ENCODE data around the gene HS3ST4. TPM values are rescaled to one million over a fixed set of nuclear protein-coding genes. Genes with fewer than 3 reads are reported as not detected.

Gene HS3ST4
- total RNA-seq, 1 donor from 2014 or later, result 1.2 TPM

- Histone ChIP-seq H3K9me3 (ENCODE audit: insufficient read depth, low read depth, low read length) (no peaks in the 10 kb centered on the region), H3K9ac (ENCODE audit: low read length) (no peak overlapping the region), H3K4me1 (ENCODE audit: insufficient read depth, low read length) (no peaks in the 10 kb centered on the region), H4K20me1 (ENCODE audit: insufficient read depth, low read length) (no peaks in the 10 kb centered on the region), H2AFZ (ENCODE audit: low read depth, low read length) (no peak overlapping the region), H3K4me2 (ENCODE audit: low read length) (no peak overlapping the region), H3K79me2 (ENCODE audit: insufficient read depth, low read length) (no peaks in the 10 kb centered on the region), H3K4me3 (ENCODE audit: insufficient read depth, low read depth, low read length) (no peak overlapping the region), H3K27me3 (ENCODE audit: insufficient read depth, low read length) (no peaks in the 10 kb centered on the region), H3K27ac (ENCODE audit: low read depth, low read length) (no peak overlapping the region), H3K36me3 (ENCODE audit: insufficient read depth, low read length) (no peaks in the 10 kb centered on the region)
- no peak overlapping the region for H3K4me3 Mint-ChIP-seq (ENCODE audit: unreplicated experiment)
- H3K27ac Mint-ChIP-seq (ENCODE audit: unreplicated experiment), result no peak overlapping the region
- H3K9me3 Mint-ChIP-seq (ENCODE audit: unreplicated experiment), result peaks cover 2% of the 10 kb centered on the region
- no peaks in the 10 kb centered on the region for H3K36me3 Mint-ChIP-seq (ENCODE audit: low read depth, unreplicated experiment)
- FAIRE-seq (no peak), DNase-seq (ENCODE audit: low read depth) (no peak)
- no peaks in the 10 kb centered on the region for H3K27me3 Mint-ChIP-seq (ENCODE audit: low read depth, unreplicated experiment)
- H3K4me1 Mint-ChIP-seq (ENCODE audit: low read depth, unreplicated experiment), result peaks cover 2% of the 10 kb centered on the region
- no peak for TF ChIP-seq EZH2 (IDR thresholded peaks at IDR 0.05; ENCODE audit: insufficient read depth, low read length)
- TF ChIP-seq, protein P1, sequence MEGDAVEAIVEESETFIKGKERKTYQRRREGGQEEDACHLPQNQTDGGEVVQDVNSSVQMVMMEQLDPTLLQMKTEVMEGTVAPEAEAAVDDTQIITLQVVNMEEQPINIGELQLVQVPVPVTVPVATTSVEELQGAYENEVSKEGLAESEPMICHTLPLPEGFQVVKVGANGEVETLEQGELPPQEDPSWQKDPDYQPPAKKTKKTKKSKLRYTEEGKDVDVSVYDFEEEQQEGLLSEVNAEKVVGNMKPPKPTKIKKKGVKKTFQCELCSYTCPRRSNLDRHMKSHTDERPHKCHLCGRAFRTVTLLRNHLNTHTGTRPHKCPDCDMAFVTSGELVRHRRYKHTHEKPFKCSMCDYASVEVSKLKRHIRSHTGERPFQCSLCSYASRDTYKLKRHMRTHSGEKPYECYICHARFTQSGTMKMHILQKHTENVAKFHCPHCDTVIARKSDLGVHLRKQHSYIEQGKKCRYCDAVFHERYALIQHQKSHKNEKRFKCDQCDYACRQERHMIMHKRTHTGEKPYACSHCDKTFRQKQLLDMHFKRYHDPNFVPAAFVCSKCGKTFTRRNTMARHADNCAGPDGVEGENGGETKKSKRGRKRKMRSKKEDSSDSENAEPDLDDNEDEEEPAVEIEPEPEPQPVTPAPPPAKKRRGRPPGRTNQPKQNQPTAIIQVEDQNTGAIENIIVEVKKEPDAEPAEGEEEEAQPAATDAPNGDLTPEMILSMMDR (IDR thresholded peaks at IDR 0.05; ENCODE audit: insufficient read depth, low read depth, low read length), result no peak
These were observed 136.8 kb downstream of the HS3ST4 start for GRCh38 chr16:25828510-25828909.

DNA sequence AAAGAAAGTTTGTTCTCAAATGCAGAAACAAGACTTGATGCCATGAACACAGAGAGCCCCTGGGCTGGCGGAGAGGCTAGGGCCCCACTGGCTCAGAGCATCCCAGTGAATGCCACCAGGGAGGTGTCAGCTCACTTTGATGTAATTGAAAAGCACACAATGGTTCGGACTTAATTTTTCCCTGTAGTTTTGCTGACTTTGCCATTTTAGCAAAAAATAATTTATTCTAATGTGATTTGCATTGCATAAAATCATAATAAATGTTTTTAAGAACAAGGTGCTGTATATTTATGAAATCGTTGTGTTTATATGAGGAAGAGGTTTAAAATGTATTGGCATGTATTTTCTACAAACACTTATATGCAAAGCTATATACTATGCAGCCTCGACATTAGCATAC lies 140.5 kb downstream of the HS3ST4 start:
- no peaks in the 10 kb centered on the region for H3K79me2 ChIP-seq (ENCODE audit: insufficient read depth, low read length)
- H3K4me3 ChIP-seq (ENCODE audit: insufficient read depth, low read depth, low read length), result no peak overlapping the region

DNA sequence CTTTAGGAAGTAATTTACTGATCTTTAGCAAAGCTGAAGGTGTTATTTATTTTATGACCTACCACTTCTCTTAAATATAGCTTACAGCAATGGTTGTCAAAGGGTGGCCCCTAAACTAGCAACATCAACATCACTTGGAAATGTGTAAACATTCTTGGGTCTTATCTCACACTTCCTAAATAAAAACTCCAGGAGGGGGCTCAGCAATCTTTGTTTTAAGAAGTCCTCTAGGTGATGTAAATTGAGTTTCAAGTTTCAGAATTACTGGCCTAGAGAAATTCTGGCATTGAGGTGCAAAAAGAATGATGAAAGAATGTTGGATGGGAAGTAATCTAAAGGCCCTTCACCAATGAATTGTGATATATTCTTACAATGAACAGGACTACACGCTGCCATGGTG lies 142.3 kb downstream of the HS3ST4 start:
- H3K79me2 ChIP-seq (ENCODE audit: insufficient read depth, low read length), result no peaks in the 10 kb centered on the region
- H3K4me1 Mint-ChIP-seq (ENCODE audit: low read depth, unreplicated experiment), result no peaks in the 10 kb centered on the region

More for the DNA sequence above, 140.5 kb downstream of the HS3ST4 start:
- Histone ChIP-seq H2AFZ (ENCODE audit: low read depth, low read length) (no peak overlapping the region), H3K27me3 (ENCODE audit: insufficient read depth, low read length) (no peaks in the 10 kb centered on the region), H3K36me3 (ENCODE audit: insufficient read depth, low read length) (no peaks in the 10 kb centered on the region), H4K20me1 (ENCODE audit: insufficient read depth, low read length) (no peaks in the 10 kb centered on the region), H3K4me1 (ENCODE audit: insufficient read depth, low read length) (no peaks in the 10 kb centered on the region), H3K27ac (ENCODE audit: low read depth, low read length) (no peak overlapping the region), H3K4me2 (ENCODE audit: low read length) (no peak overlapping the region), H3K9me3 (ENCODE audit: insufficient read depth, low read depth, low read length) (no peaks in the 10 kb centered on the region), H3K9ac (ENCODE audit: low read length) (no peak overlapping the region)
- TF ChIP-seq EZH2 (IDR thresholded peaks at IDR 0.05; ENCODE audit: insufficient read depth, low read length), result no peak
- TF ChIP-seq, protein P1 (IDR thresholded peaks at IDR 0.05; ENCODE audit: insufficient read depth, low read depth, low read length), result no peak
- Mint-ChIP-seq H3K4me1 (ENCODE audit: low read depth, unreplicated experiment) (no peaks in the 10 kb centered on the region), H3K9me3 (ENCODE audit: unreplicated experiment) (peaks cover 4% of the 10 kb centered on the region), H3K36me3 (ENCODE audit: low read depth, unreplicated experiment) (no peaks in the 10 kb centered on the region), H3K27ac (ENCODE audit: unreplicated experiment) (no peak overlapping the region), H3K27me3 (ENCODE audit: low read depth, unreplicated experiment) (no peaks in the 10 kb centered on the region), H3K4me3 (ENCODE audit: unreplicated experiment) (no peak overlapping the region)
- no peak for FAIRE-seq
- DNase-seq (ENCODE audit: low read depth), result no peak

More for the DNA sequence above, 142.3 kb downstream of the HS3ST4 start:
- Histone ChIP-seq H4K20me1 (ENCODE audit: insufficient read depth, low read length) (no peaks in the 10 kb centered on the region), H3K27ac (ENCODE audit: low read depth, low read length) (no peak overlapping the region), H2AFZ (ENCODE audit: low read depth, low read length) (no peak overlapping the region), H3K9ac (ENCODE audit: low read length) (no peak overlapping the region), H3K9me3 (ENCODE audit: insufficient read depth, low read depth, low read length) (no peaks in the 10 kb centered on the region), H3K4me2 (ENCODE audit: low read length) (no peak overlapping the region), H3K4me1 (ENCODE audit: insufficient read depth, low read length) (no peaks in the 10 kb centered on the region), H3K27me3 (ENCODE audit: insufficient read depth, low read length) (no peaks in the 10 kb centered on the region), H3K4me3 (ENCODE audit: insufficient read depth, low read depth, low read length) (no peak overlapping the region), H3K36me3 (ENCODE audit: insufficient read depth, low read length) (no peaks in the 10 kb centered on the region)
- Mint-ChIP-seq H3K27me3 (ENCODE audit: low read depth, unreplicated experiment) (no peaks in the 10 kb centered on the region), H3K27ac (ENCODE audit: unreplicated experiment) (no peak overlapping the region), H3K4me3 (ENCODE audit: unreplicated experiment) (no peak overlapping the region), H3K36me3 (ENCODE audit: low read depth, unreplicated experiment) (no peaks in the 10 kb centered on the region), H3K9me3 (ENCODE audit: unreplicated experiment) (peaks cover 4% of the 10 kb centered on the region)
- DNase-seq (ENCODE audit: low read depth) (no peak), FAIRE-seq (no peak)
- TF ChIP-seq, protein P1 (IDR thresholded peaks at IDR 0.05; ENCODE audit: insufficient read depth, low read depth, low read length), result no peak

Measured in astrocyte (in vitro differentiated cells and primary cell).